CD4-positive, alpha-beta T cell treated with Interleukin-1 beta for 1 hour (primary cell): ENCODE measurements around the gene CACFD1.

Source experiments
- DNase-seq, 2 donors: peaks; one replicate each; pipeline ENCODE4 v3.0.0-alpha.2; 2020 to 2022

Gene CACFD1

GRCh38 chr9:133518706-133519449, 59.1 kb downstream of the CACFD1 start:
- no peak for DNase-seq

GRCh38 chr9:133519693-133520092, 59.9 kb downstream of the CACFD1 start:
- no peak for DNase-seq

GRCh38 chr9:133520121-133520835, 60.5 kb downstream of the CACFD1 start:
- DNase-seq, result no peak
